HepG2 (cell line): ENCODE data around the gene IGDCC3. TPM values are rescaled to one million over a fixed set of nuclear protein-coding genes. Genes with fewer than 3 reads are reported as not detected.

Experiments used
- ATAC-seq: fragments of 200-7000 bp; cut with Tn5 transposase; 3 replicates; pipeline ENCODE4 v1.9.1; 2020; ENCODE audit warnings: mild to moderate bottlenecking, moderate library complexity
- BruUV-seq: library from RNA; stranded (reverse); fragments of 400-500 nt; replicated peaks from 2 replicates; lab custom pipeline; 2021; lab: Mats Ljungman, UMichigan
- CTCF ChIA-PET: fragments of 300-600 bp; formaldehyde crosslinking; extraction: SDS; loops from one replicate; lab custom pipeline; 2021; ENCODE audit warnings: low total read pairs, inconsistent platforms, low intra/inter-chr PET ratio; lab: Yijun Ruan, JAX
- POLR2A ChIA-PET: fragments of 350-600 bp; sonication (Branson Sonifier 250); formaldehyde crosslinking; loops from one replicate; lab custom pipeline; 2020; ENCODE audit warnings: antibody characterized with exemption, inconsistent platforms; lab: Yijun Ruan, JAX
- DNase-seq: peaks from one replicate; pipeline ENCODE4 v3.0.0-alpha.2; 2015; ENCODE audit warnings: low spot score
- FAIRE-seq: peaks from 3 replicates; lab custom pipeline; 2011; peaks lifted over from hg19 to GRCh38; lab: Jason Lieb, UNC
- H2AFZ ChIP-seq: one replicate; pipeline ENCODE4 v1.6.1; 2011; ENCODE audit warnings: low read length, inconsistent platforms
- H3K27ac ChIP-seq: fragments of 300-600 bp; 3 replicates; pipeline ENCODE4 v1.8.0; 2011; ENCODE audit warnings: mixed run types, mild to moderate bottlenecking, mixed read lengths, low read length, inconsistent platforms; ENCODE audit not compliant: insufficient read depth; ENCODE audit errors: extremely low read length
- H3K27me3 ChIP-seq, 2 experiments: fragments of 200-600 bp in 1 of 2; 2 replicates in 1 of 2; 3 replicates in 1 of 2; pipeline versions ENCODE4 v1.6.0 to v1.8.0; 2011; ENCODE audit warnings: low read length in 2 of 2, mild to moderate bottlenecking in 2 of 2, moderate library complexity in 2 of 2, inconsistent platforms in 1 of 2; ENCODE audit not compliant: insufficient read depth in 2 of 2, control insufficient read depth in 1 of 2
- H3K36me3 ChIP-seq, 2 experiments: fragments of 200-600 bp in 1 of 2; replicated peaks in 1 of 2; 2 replicates in 1 of 2; 3 replicates in 1 of 2; pipeline versions ENCODE4 v1.5.1 to v1.8.0; 2011; ENCODE audit warnings: low read length in 2 of 2, inconsistent platforms in 1 of 2; ENCODE audit not compliant: insufficient read depth in 2 of 2, control insufficient read depth in 1 of 2
- H3K4me1 ChIP-seq: 2 replicates; pipeline ENCODE4 v1.5.1; 2012; ENCODE audit warnings: low read length, inconsistent platforms; ENCODE audit not compliant: insufficient read depth
- H3K4me2 ChIP-seq: 2 replicates; pipeline ENCODE4 v1.6.0; 2011; ENCODE audit warnings: low read depth, low read length, inconsistent platforms
- H3K4me3 ChIP-seq, 3 experiments: fragments of 200-600 bp in 1 of 3; sonication (generic), shearing (Covaris generic) in 1 of 3; replicated peaks in 1 of 3; 2 replicates each; pipeline ENCODE4 v1.5.1; 2011 to 2016; ENCODE audit warnings: low read length in 3 of 3, inconsistent platforms in 2 of 3, low read depth in 2 of 3, mild to moderate bottlenecking in 2 of 3, control low read depth in 1 of 3, mixed read lengths in 1 of 3; ENCODE audit not compliant: insufficient read depth in 1 of 3
- H3K79me2 ChIP-seq: one replicate; pipeline ENCODE4 v1.6.1; 2011; ENCODE audit warnings: low read length, inconsistent platforms; ENCODE audit not compliant: insufficient read depth
- H3K9ac ChIP-seq: 2 replicates; pipeline ENCODE4 v1.6.0; 2011; ENCODE audit warnings: mild to moderate bottlenecking, low read depth, low read length, inconsistent platforms; ENCODE audit not compliant: insufficient read depth
- H3K9me3 ChIP-seq: 2 replicates; pipeline ENCODE4 v1.5.1; 2012; ENCODE audit warnings: mild to moderate bottlenecking, low read length
- H4K20me1 ChIP-seq: 2 replicates; pipeline ENCODE4 v1.6.0; 2011; ENCODE audit warnings: inconsistent platforms, mild to moderate bottlenecking, low read length, moderate library complexity; ENCODE audit not compliant: insufficient read depth
- ETV6 ChIP-seq: sonication (generic); formaldehyde crosslinking; conservative IDR thresholded peaks from 2 replicates; pipeline ENCODE4 v1.4.0; 2020; ENCODE audit warnings: missing genetic modification reagents
- FOXJ3 ChIP-seq: sonication (generic); formaldehyde crosslinking; IDR thresholded peaks from 2 replicates; pipeline ENCODE4 v1.4.0; 2020; ENCODE audit warnings: missing genetic modification reagents, mild to moderate bottlenecking, borderline replicate concordance
- GFI1 ChIP-seq: sonication (generic); formaldehyde crosslinking; IDR thresholded peaks from 2 replicates; pipeline ENCODE4 v1.5.0; 2020; ENCODE audit warnings: missing genetic modification reagents, mild to moderate bottlenecking, borderline replicate concordance
- HNRNPLL ChIP-seq: fragments of 200-400 bp; formaldehyde crosslinking; IDR thresholded peaks from 2 replicates; pipeline ENCODE4 v1.6.1; 2017; ENCODE audit warnings: mild to moderate bottlenecking, low read depth, low read length; ENCODE audit not compliant: poor library complexity, severe bottlenecking
- HOXA5 ChIP-seq: sonication (generic); formaldehyde crosslinking; IDR thresholded peaks from 2 replicates; pipeline ENCODE4 v1.4.0; 2020; ENCODE audit warnings: missing genetic modification reagents
- HOXD1 ChIP-seq: sonication (generic); formaldehyde crosslinking; IDR thresholded peaks from 2 replicates; pipeline ENCODE4 v1.5.0; 2020; ENCODE audit warnings: missing genetic modification reagents
- KLF15 ChIP-seq: sonication (generic); formaldehyde crosslinking; IDR thresholded peaks from 2 replicates; pipeline ENCODE4 v1.8.1; 2023; ENCODE audit warnings: borderline replicate concordance, mild to moderate bottlenecking, inconsistent platforms, missing genetic modification reagents, mixed read lengths
- NR1H2 ChIP-seq: sonication (generic); formaldehyde crosslinking; IDR thresholded peaks from 2 replicates; pipeline ENCODE4 v1.8.1; 2022; ENCODE audit warnings: low read depth, missing genetic modification reagents, borderline replicate concordance
- PHF8 ChIP-seq: sonication (generic); formaldehyde crosslinking; IDR thresholded peaks from 2 replicates; pipeline ENCODE4 v1.5.0; 2020; ENCODE audit warnings: missing genetic modification reagents
- PLRG1 ChIP-seq: fragments of 450-650 bp; conservative IDR thresholded peaks from 2 replicates; pipeline ENCODE4 v1.6.1; 2016
- ZNF543 ChIP-seq: sonication (generic); formaldehyde crosslinking; IDR thresholded peaks from 2 replicates; pipeline ENCODE4 v1.4.0; 2020; ENCODE audit warnings: mild to moderate bottlenecking, missing genetic modification reagents
- ZNF703 ChIP-seq: sonication (generic); formaldehyde crosslinking; IDR thresholded peaks from 2 replicates; pipeline ENCODE4 v1.5.1; 2020; ENCODE audit warnings: missing genetic modification reagents, mild to moderate bottlenecking, moderate library complexity, borderline replicate concordance
- ZNF766 ChIP-seq: sonication (generic); formaldehyde crosslinking; IDR thresholded peaks from 2 replicates; pipeline ENCODE4 v1.5.0; 2020; ENCODE audit warnings: missing genetic modification reagents, borderline replicate concordance
- ZSCAN22 ChIP-seq: sonication (generic); formaldehyde crosslinking; IDR thresholded peaks from 2 replicates; pipeline ENCODE4 v1.4.0; 2020; ENCODE audit warnings: mild to moderate bottlenecking, missing genetic modification reagents
- WGBS: methylation state at CpG from one replicate; pipeline ENCODE4 v1.1.6; 2017; ENCODE audit warnings: low lambda C conversion rate; 5-methylcytosine and 5-hydroxymethylcytosine counted together
- in situ Hi-C: cut with HindIII; loops from 2 replicates; pipeline ENCODE4 v1.10.0; 2017; ENCODE audit warnings: low pct_unique_long_range_greater_than_20kb; ENCODE audit not compliant: extremely low pct_ligation_motif_present
- intact Hi-C: fragments of 100-400 bp; cut with micrococcal nuclease; formaldehyde crosslinking; loops from one replicate; pipeline ENCODE4 v1.10.0; 2022; ENCODE audit not compliant: unreplicated experiment
- polyA plus RNA-seq, 8 experiments: library from polyadenylated mRNA; depleted of rRNA in 3 of 8; stranded (reverse) in 7 of 8; unstranded in 1 of 8; fragments of >200 nt; fragmentation: Illumina TruSeq in 4 of 8; extraction: Trizol in 4 of 8; gene quantifications; 2 replicates each; pipeline versions ENCODE4 v1.2.1 to v1.2.3, GENCODE V29; 2011 to 2016; ENCODE audit warnings: low read depth in 4 of 8, missing spikeins in 1 of 8, mixed read lengths in 1 of 8; ENCODE audit not compliant: insufficient read depth in 1 of 8
- total RNA-seq, 5 experiments: library from RNA; depleted of rRNA; stranded (reverse); fragments of >200 nt; fragmentation: Illumina TruSeq; extraction: Trizol; gene quantifications; 2 replicates each; pipeline ENCODE4 v1.2.3, GENCODE V29; 2016; ENCODE audit warnings: low read depth in 1 of 5
- TF ChIP-seq, protein P1 (sequence below): sonication (generic); formaldehyde crosslinking; IDR thresholded peaks from 2 replicates; pipeline ENCODE4 v1.5.1; 2020; ENCODE audit warnings: missing genetic modification reagents, mild to moderate bottlenecking, borderline replicate concordance
- TF ChIP-seq, protein P2 (sequence below): sonication (generic); formaldehyde crosslinking; IDR thresholded peaks from 2 replicates; pipeline ENCODE4 v1.4.0; 2020; ENCODE audit warnings: missing genetic modification reagents
- TF ChIP-seq, protein P3 (sequence below): sonication (generic); formaldehyde crosslinking; IDR thresholded peaks from 2 replicates; pipeline ENCODE4 v1.4.0; 2020; ENCODE audit warnings: missing genetic modification reagents; ENCODE audit errors: not compliant biosample characterization

Gene IGDCC3
- total and polyA plus RNA-seq, 2 of the 13 experiments (the other 11 are each of a cell fraction or from before 2014, with no cell fraction given) = 30.1 to 51.8 TPM

DNA sequence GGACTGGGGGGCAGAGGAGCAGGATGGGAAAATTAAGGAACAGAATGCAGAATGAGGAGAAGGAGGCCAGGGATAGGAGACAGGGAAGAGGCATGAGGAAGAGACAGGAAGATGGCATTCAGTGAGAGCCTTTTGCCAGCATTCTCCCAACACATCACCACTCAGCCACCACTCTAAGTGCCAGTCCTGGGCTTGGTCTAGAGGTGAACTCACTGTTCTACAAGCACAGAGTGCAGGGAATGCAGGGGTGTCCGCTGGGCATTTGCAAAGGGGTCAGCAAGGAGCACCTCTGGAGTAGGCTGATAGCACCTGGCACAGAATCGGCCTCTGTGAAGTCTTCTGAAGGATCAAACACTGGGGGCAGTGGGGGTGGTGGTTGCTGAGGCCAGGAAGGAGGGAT, 14.6 kb upstream of the IGDCC3 start:
- in situ Hi-C loops (no loop called here), intact Hi-C loops (no loop called here)
- no TSS peak for BruUV-seq
- Histone ChIP-seq H3K4me2 (no peak overlapping the region), H2AFZ (no peak overlapping the region), H3K27ac (no peak overlapping the region), H4K20me1 (no peaks in the 10 kb centered on the region), H3K79me2 (no peaks in the 10 kb centered on the region), H3K4me1 (peaks cover 35% of the 10 kb centered on the region), H3K36me3 (no peaks in the 10 kb centered on the region), H3K4me3 (no peak overlapping the region), H3K27me3 (peaks cover 3 to 38% of the 10 kb centered on the region in 2 experiments; a peak in 4 of 5 replicates), H3K9ac (no peak overlapping the region), H3K9me3 (no peaks in the 10 kb centered on the region)
- DNase-seq = no peak
- ChIA-PET CTCF (no interaction called here), POLR2A (no interaction called here)
- TF ChIP-seq ZSCAN22 (CRISPR knock-in tag) (no peak), ZNF703 (CRISPR knock-in tag) (no peak), ZNF543 (CRISPR knock-in tag) (no peak), ETV6 (CRISPR knock-in tag) (no peak), HOXA5 (CRISPR knock-in tag) (no peak), PHF8 (CRISPR knock-in tag) (no peak), HNRNPLL (no peak), ZNF766 (CRISPR knock-in tag) (no peak), HOXD1 (CRISPR knock-in tag) (no peak), NR1H2 (no peak), GFI1 (CRISPR knock-in tag) (no peak), KLF15 (CRISPR knock-in tag) (no peak), FOXJ3 (no peak), PLRG1 (no peak)
- TF ChIP-seq, protein P1, sequence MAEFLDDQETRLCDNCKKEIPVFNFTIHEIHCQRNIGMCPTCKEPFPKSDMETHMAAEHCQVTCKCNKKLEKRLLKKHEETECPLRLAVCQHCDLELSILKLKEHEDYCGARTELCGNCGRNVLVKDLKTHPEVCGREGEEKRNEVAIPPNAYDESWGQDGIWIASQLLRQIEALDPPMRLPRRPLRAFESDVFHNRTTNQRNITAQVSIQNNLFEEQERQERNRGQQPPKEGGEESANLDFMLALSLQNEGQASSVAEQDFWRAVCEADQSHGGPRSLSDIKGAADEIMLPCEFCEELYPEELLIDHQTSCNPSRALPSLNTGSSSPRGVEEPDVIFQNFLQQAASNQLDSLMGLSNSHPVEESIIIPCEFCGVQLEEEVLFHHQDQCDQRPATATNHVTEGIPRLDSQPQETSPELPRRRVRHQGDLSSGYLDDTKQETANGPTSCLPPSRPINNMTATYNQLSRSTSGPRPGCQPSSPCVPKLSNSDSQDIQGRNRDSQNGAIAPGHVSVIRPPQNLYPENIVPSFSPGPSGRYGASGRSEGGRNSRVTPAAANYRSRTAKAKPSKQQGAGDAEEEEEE (CRISPR knock-in tag) = no peak
- TF ChIP-seq, protein P2, sequence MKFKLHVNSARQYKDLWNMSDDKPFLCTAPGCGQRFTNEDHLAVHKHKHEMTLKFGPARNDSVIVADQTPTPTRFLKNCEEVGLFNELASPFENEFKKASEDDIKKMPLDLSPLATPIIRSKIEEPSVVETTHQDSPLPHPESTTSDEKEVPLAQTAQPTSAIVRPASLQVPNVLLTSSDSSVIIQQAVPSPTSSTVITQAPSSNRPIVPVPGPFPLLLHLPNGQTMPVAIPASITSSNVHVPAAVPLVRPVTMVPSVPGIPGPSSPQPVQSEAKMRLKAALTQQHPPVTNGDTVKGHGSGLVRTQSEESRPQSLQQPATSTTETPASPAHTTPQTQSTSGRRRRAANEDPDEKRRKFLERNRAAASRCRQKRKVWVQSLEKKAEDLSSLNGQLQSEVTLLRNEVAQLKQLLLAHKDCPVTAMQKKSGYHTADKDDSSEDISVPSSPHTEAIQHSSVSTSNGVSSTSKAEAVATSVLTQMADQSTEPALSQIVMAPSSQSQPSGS (CRISPR knock-in tag) = no peak
- TF ChIP-seq, protein P3, sequence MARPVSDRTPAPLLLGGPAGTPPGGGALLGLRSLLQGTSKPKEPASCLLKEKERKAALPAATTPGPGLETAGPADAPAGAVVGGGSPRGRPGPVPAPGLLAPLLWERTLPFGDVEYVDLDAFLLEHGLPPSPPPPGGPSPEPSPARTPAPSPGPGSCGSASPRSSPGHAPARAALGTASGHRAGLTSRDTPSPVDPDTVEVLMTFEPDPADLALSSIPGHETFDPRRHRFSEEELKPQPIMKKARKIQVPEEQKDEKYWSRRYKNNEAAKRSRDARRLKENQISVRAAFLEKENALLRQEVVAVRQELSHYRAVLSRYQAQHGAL = no peak
- no peak for ATAC-seq
- FAIRE-seq = no peak
- 78% methylated on average over 2 of the region's 2 CpGs for WGBS
